ENCODE measurements around the gene UBE2E2.

UBE2E2 gene

DNA sequence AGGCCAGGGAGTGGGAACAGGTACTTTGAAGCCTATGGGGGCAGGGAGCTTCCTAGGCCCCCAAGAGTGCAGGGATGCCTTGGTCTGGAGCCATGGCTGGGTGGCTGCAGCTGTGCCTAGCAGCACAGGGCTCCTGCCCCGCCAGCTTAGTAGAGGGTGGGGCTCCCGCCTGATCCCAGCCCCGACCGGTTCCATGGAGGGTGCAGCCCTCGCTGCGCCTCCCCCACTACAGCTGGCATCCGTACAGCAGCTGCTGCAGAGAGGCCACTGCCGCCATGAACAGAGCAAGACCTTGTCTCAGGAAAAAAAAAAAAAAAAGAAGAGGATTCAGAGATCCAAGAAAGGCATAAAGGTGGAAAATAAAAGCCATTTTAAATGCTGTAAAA lies 277.2 kb downstream of the UBE2E2 start:
- DNase-seq (ENCODE audit: low read depth in 3 of 3) = no peak

DNA sequence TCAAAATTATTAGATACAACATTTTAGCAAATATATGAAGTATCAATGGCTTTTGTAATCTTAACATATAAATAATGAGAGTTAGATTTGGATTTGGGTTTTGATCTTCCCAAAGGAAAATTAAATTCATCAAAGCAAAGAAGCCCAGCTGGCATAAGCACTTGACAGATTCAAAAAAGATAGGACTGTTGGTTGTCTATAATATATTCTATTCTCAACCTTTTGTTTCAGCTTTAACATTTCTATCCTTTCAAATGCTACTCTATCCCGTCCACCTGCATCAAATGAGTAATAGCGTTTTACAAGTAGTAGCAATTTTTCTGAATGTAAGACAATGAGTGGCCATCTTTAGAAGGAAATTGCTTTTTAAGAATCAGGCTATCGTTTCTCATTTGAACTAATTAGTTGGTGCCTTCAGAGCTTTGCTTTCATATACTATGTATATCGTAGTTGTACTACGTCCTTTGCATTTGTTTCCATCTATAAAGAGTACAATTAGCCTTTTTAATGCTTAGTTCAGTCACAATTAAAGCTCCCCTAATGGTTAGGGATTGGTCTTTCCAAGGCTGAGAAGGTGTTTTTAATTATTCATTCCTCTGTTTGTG lies 278.0 kb downstream of the UBE2E2 start:
- DNase-seq (ENCODE audit: low read depth in 3 of 3) = no peak

DNA sequence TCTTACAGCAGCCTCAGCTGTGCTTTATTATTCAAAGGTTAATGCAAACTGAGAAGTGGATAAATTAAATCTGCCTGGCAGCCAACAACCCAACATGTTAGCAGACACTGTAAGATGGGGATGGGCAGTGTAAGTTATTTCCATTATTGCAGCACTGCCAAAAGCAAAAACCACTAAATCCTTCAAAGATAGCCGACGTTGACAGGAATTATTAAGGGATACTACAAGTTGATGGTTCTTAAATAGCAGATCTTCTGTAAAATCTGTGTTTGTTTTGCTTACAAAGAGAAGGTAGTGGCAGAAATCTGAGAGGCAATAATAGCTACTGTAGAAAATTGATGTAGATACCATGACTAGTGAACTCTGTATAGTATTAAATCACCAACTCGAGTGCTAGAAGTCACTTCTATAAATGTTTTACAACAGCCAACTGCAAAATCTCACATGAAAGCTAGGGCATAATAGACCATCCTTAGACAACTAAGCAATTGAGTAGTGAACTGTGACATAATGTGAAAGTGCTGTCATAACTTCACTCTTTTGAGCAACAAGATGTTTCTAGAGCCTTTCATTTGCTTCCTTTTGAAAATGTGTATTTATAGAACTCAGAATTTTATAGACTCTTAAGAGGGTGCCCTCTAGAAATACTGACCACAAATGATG lies 278.6 kb downstream of the UBE2E2 start:
- no peak for DNase-seq (ENCODE audit: low read depth in 3 of 3)

DNA sequence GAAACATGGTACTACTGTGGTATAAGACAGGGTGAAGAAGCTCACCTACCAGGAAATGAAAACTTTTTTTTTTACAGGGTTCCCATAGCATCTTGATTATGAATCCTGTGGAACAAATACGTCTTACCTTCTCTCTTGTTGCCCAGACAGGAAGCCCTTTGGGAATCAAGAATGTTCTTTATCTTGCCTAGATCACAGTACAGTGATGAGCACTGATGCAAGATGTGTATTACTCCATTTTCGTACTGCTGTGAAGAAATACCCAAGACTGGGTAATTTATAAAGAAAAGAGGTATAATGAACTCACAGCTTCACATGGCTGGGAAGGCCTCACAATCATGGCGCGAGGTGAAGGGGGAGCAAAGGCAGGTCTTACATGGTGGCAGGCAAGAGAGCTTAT lies 281.3 kb downstream of the UBE2E2 start:
- no peak for DNase-seq (ENCODE audit: low read depth in 3 of 3)

DNA sequence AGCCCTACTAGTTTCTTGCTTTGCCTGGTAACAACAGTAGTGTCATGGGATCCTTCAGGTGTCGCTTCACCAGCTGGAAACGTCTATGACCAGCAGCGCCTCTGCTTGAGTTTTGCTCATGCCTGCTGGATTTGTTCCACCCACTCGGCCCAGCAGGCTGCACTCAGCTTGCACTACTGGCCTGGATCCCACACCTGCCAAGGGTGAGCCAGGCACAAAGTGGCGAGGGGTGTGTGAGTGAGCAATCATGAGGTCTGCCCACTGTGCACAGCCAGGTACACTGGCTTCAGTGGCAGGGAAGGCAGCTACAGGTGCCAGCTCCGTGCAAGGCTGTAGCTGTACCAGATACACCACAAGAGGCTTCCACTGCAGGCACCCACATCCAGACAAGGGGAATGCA lies 282.8 kb downstream of the UBE2E2 start:
- no peak for DNase-seq (ENCODE audit: low read depth in 3 of 3)

DNA sequence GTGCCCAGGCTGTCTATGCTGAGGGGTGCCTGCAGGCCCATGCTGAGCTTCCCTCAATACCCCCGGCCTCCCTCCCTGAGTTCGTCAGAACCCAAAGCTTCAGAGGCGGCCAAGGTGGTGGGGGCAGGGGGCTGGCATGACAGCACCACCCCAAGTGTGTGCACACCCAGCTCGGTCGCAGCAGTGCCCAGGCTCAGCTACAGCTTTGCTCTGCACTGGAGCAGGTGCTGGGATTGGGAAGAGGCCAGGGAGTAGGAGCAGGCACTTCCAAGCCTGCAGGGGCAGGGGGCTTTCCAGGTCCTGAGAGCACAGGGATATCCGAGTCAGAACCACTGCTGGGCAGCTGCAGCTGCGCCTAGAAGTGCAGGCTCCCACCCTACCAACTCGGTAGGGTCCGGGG lies 283.9 kb downstream of the UBE2E2 start:
- DNase-seq (ENCODE audit: low read depth in 3 of 3) = no peak

DNA sequence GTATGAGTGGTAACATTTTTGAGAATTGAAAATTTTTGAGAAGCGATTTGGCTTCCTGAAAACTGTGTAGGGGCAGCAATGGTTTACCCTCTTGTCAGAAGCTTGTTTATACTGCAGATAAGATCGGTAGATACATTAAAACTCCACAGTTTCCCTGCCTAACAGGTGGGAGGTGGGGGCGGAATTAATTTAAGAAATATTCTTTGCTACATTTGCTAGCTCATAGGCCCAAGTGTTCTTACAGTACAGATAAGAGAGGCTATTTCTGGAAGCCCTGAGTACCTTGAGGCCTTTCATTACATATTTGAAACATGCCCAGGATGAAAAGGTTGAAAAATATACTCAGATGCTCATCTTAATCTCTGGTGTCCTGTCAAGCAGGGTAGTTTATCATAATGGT lies 285.5 kb downstream of the UBE2E2 start:
- DNase-seq (ENCODE audit: low read depth in 3 of 3) = no peak

DNA sequence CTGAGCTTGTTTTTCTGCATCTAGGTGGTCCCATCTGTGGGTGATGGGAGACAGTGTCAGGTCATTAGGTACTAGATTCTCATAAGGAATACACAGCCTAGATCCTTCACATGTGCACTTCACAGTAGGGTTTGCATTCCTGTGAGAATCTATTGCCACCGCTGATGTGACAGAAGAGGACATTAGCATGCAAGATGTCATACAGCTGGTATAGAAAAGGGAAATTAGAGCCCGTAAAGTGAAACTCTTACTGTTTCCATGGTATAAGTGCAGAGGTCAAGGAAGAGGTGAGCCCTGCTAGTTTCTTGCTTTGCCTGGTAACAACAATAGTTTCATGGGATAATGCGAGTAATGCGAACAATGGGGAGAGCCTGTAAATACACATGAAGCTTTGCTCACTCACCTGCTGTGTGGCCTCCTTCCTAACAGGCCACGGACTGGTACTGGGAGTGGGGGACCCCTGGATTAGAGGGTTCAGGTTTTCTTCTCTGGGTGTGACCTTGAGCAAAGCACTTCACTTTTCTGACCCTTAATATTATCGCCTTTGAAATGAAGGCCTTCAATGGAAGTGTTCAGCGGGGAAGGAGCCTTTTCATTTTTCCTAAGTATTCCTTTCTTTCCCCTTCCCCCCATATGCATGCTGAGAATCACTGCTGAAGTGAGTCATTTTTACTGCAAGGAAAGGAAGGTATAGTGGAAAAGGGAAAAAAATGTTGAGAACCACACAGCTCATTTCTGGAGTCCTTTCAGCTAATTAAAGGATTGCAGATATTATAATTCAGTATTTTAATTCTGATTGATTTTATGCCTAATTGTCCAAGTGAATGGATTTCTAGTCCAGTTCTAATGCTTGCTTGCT lies 286.4 kb downstream of the UBE2E2 start:
- DNase-seq (ENCODE audit: low read depth in 3 of 3) = no peak

DNA sequence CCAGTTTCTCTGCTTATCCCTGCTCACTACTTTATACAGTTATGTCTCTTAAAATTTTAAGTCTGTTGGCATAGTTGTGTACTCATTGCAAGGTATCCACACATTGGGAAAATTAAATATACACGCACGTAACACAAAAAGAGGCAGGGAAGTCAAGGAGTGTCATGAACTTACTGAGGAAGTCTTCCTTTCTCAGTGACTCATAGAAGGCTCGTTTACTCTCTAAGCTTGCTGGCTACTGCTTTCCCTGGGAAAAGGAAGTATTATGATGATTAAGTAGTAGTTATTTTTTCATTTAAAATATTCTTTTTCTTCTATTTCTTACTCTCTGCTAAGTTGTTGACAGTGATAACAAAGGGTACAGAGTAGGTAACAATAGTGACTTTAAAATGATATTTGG lies 287.3 kb downstream of the UBE2E2 start:
- DNase-seq (ENCODE audit: low read depth in 3 of 3) = no peak

DNA sequence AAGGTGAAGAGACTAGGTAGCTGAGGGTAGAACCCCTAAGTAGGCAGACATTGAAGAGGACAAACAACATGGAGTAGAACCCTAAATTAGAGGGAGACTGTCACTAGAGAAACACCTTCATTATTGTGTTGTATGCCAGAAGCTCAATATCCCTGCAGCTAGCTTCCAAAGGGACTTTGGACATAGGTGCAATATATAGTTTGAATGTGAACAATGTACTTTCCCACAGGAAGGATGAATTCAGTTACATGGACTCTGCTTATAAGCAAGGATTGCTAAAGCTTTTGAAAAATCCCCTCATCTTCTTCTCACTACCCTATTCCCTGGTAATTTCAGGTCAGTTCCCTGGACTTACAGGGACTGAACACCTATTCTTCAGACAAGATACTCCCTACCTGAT lies 288.9 kb downstream of the UBE2E2 start:
- DNase-seq (ENCODE audit: low read depth in 3 of 3) = no peak

DNA sequence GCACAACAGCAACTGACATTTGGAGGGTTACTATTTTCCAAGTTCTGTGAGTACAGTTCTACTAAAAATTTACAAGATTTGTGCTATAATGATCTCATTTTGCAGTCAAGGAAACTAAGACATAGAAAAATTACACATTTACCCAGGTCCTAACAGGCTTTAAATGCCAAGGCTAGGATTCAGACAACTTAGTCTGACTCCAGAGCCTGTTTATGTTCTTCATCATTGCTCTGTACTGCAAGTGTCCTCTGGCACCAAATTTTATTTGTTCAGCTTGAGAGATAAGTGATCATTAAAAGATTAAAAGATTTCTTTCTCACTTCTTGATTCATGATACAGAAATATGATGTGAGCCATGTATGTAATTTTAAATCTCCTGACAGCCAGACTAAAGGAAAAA lies 290.8 kb downstream of the UBE2E2 start:
- DNase-seq (ENCODE audit: low read depth in 3 of 3) = no peak

DNA sequence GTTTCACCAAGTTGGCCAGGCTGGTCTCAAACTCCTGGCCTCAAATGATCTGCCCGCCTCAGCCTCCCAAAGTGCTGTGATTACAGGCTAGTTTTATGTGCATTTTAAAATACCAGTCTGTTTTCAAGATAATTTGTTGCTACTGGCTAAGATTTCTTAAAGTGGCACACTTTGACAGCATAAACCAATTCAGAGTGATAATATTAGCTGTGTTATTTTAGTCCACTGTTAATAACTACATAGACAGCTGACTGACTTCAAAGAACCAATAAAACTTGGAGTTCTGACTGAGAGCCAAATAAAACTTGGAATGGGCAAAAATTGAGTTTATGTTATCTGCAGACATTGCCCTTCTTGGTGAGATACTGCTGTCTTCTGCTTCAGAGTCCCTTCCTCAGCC lies 291.8 kb downstream of the UBE2E2 start:
- DNase-seq (ENCODE audit: low read depth in 3 of 3) = no peak

DNA sequence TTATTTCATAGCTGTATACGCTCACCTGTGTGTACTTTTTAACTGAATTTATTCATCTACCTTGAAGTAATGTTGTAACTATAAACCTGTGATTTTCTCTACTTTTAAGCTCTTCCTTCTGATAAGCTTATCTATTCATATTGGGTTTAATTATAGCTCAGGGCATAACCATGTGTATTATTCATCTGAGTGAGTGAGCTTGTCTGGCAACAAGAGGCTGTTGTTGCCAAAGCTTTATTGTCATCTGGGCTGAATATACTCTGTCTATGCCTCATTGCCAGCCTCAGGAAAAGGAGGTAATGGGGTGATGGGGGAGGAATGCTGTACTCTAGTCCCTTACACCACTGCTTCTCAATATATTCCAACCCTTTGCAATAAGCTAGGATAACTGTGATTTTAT lies 292.4 kb downstream of the UBE2E2 start:
- DNase-seq (ENCODE audit: low read depth in 3 of 3) = no peak

DNA sequence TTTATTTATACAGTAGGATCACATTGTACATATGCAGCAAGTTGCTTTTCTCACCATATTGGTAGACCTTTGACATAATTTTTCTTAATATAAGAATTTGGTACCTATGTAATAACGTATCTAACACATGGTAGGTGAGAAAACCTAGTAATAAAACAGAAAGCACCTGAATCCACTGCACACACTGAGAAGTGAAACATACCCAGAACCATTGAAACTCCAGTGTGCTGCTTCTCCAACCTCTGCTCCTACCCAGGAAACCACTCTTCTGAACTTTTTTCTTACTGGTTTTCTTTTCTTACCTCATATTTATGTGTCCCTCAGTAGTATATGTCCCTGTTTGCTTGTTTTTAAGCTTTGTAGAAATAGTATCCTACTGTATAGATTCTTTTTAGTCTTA lies 293.0 kb downstream of the UBE2E2 start:
- no peak for DNase-seq (ENCODE audit: low read depth in 3 of 3)

DNA sequence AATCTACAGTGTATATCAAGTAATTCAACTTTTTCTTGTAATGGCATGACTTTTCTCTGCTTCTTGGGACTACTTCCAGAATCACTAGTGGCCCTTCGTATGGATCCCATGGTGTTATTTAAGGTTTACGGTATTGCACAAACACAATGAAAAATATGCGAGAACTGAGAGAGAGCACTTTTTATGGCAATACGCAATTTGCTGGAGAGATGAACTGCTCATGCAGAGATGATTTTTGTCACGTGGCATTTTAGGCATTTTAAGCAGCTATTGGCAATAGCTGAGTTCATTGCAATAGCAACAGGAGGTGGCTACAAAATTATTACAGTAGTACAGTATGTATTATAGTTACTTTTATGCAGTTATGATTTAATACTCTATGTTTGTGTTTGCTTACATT lies 294.0 kb downstream of the UBE2E2 start:
- no peak for DNase-seq (ENCODE audit: low read depth in 3 of 3)

DNA sequence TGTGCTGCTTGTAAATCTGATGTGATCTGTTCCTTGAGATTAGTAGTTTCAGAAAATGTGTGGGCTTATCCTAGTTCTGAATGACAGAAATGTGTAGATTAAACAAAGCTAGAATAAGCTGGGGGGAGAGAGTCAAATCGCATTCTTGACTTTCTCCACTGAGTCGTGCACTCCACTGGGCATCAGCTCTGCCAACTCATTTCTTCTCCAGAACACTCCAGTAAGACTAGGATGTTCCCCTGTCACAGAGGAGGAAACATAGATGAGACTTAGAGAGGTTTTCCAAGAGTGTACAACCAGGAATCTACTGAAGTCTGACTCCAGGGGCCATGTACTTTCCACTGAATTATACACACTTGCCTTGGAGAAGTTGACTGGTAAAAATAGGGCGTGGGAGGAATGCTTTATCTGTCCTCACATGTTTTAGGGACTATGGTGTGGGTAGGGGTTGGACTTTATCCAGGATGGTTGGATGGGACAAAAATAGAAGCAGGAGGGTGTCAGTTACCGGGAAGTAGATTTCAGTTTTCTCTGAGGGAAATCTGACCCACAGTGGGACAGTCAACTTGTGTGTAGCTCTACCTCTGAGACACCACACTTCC lies 298.2 kb downstream of the UBE2E2 start:
- DNase-seq (ENCODE audit: low read depth in 3 of 3) = no peak

DNA sequence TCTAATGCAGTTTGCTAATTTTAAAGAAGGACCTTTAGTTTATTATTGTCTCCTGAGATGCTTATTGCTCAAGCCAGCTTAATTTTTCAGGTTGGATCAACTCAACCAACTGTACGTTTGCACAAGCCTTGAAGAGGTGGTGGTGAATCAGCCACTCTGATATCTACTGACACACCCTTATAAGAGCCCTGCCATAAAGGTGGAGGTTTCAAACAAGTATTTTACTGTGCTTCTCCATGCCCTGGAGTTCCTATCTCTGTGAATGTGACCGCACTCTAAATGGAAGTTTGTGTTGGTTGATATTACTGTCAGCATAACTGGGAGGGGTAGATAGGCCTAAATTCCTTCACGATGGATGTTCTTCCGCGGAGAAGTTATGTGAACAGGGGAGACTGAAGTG lies 305.3 kb downstream of the UBE2E2 start:
- no peak for DNase-seq (ENCODE audit: low read depth in 3 of 3)

DNA sequence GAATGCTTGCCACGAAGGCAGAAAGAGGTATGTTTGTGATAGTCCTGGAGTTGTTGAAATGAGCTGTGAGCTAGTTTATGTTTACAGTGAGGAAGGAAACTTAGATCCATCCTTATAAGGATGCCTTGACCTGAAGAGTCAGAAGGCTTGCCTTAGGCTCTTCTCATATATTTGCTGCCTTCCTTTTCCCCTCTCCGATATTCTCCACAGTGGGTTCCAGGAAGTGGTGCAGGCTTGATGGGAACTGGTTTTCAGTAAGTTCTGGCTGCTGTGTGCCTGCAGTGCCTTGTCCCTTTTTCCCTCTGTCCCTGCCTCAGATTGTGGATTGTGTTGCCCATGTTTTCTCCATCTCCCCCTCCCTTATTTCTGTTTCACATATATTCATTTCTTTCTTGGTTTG lies 315.3 kb downstream of the UBE2E2 start:
- DNase-seq (ENCODE audit: low read depth in 3 of 3) = no peak

DNA sequence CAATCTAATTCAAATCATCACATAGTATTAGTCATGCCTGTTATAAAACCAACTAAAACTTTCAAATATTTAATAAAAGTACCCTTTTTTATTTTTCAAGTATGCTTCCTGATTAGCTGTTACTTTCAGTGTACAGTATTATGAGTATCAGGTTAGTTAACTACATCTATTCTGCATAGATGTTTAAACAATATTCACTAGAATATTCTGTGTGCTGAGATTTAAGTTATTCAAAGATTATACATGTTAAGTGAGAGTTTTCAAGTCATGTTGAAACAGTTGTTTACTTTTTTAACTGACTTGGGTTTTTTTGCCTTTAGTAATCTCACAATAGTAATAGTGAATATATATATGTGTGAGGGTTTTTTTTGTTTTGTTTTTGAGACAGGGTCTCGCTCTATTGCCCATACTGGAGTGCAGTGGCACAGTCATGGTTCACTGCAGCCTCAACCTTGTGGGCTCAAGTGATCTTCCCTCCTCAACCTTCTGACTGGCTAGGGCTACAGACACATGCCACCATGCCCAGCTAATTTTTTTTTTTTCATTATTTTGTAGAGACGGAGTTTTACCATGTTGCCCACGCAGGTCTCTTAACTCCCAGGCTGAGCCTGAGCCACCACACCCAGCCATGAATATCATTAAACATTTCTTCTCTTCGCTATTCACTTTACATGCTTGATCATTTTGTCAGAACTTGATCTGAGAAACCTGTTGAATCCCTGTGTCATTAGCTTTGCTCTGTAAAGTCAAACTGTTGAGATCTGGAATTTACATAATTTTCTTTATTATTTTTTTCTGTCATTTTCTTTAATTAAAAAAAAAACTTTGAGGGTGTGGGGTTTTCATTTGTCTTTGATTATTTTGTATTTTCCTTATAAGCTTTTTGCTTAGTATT lies 316.4 kb downstream of the UBE2E2 start:
- DNase-seq (ENCODE audit: low read depth in 3 of 3) = no peak

DNA sequence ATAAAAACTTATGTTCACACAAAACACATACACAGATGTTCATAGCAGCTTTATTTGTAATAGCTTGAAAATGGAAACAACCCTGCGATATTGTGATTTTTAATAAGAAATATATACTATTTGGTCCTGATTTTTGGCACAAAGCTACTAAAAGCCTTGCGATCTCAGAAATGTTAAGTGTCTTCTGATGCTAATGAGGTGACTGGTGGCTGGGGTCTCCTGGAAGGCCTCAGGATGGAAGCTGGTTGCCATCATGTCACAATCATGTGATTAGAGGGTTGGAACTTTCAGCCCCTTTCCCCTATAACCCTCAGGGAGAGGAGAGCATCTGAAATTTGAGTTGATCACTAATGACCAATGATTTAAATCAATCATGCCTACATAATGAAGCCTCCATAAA lies 324.2 kb downstream of the UBE2E2 start:
- no peak for DNase-seq (ENCODE audit: low read depth in 3 of 3)

DNA sequence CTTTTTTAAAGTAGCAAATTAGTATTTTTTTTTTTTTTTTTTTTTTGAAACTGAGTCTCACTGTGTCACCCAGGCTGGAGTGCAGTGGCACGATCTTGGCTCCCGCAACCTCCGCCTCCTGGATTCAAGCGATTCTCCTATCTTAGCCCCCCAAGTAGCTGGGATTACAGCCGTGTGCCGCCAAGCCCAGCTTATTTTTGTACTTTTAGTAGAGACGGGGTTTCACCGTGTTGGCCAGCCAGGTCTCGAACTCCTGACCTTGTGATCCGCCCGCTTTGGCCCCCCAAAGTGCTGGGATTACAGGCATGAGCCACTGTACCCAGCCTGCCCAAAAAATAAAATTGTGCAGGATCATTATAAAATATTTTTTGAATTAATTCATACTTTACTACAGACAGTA lies 330.5 kb downstream of the UBE2E2 start:
- no peak for DNase-seq (ENCODE audit: low read depth in 3 of 3)

DNA sequence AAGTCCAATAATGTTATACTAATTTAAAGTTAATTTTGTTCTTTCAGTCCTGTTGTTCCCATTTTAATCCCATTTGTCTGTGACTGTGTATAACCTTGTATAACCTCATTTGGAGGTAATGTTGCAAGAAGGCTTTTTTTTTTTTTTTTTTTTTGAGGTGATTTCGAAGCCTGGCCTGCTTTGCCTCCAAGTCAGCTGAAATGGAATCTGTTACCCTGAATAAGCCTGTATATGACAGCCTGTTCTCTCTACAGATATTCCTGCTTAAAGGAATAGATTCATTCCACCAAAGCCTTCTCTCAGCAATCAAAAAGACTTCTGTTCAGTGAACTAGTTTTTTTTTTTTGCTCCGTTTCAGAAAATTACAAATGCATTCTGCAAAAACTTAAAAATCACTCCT lies 330.9 kb downstream of the UBE2E2 start:
- DNase-seq (ENCODE audit: low read depth in 3 of 3) = no peak

Measured in stimulated activated CD4-positive, alpha-beta T cell treated with anti-CD3 and anti-CD28 coated beads, TNF-alpha, amount 100 ng/mL, for 48 hours (primary cell).